ENCODE results near the gene SUN1. TPM values are rescaled to one million over a fixed set of nuclear protein-coding genes. Genes with fewer than 3 reads are reported as not detected.
A peak's percentile ranks its signal among the peaks of the same experiment; 100 is the strongest.
"Not testable (repeated sequence)": the region's sequence is repeated elsewhere in the genome, so short reads cannot be mapped to it uniquely, and the experiment has no call there.

Gene SUN1
- total RNA-seq, 1 donor from 2014 or later, result 177 TPM

GRCh38 chr7:867406-868188 is 35.3 kb downstream of the SUN1 start:
- DNase-seq (peak; percentile 68), ATAC-seq (ENCODE audit: poor library complexity) (peak; percentile 76)
- intact Hi-C loops (cut with DNase I), result loop anchor here (5.0 kb wide), 1 partner anchor 35 kb away; the partner anchor contains the start of gene SUN1

- DNase-seq (peak; percentile 33), ATAC-seq (ENCODE audit: poor library complexity) (no peak)
- intact Hi-C loops (cut with DNase I), result loop anchor here (5.0 kb wide), 1 partner anchor 36 kb away; the partner anchor contains the start of gene SUN1
Measured at GRCh38 chr7:868189-868486, 35.9 kb downstream of the SUN1 start.

- intact Hi-C loops (cut with DNase I), result loop anchor here (5.0 kb wide), 1 partner anchor 37 kb away; the partner anchor contains the start of gene SUN1
- no peak for ATAC-seq (ENCODE audit: poor library complexity)
- peak; percentile 30 for DNase-seq
Measured at GRCh38 chr7:869348-869747, 37.1 kb downstream of the SUN1 start.

- ATAC-seq (ENCODE audit: poor library complexity), result no peak
- intact Hi-C loops (cut with DNase I), result loop anchor here (5.0 kb wide), 1 partner anchor 50 kb away; no protein-coding TSS in a partner anchor
- DNase-seq, result peak; percentile 33
Measured at GRCh38 chr7:871900-872537, 39.7 kb downstream of the SUN1 start.

- ATAC-seq (ENCODE audit: poor library complexity), result not testable (repeated sequence)
- DNase-seq, result peak; percentile 18
- intact Hi-C loops (cut with DNase I), result loop anchor here (5.0 kb wide), 1 partner anchor 50 kb away; no protein-coding TSS in a partner anchor
Measured at GRCh38 chr7:872685-873084, 40.4 kb downstream of the SUN1 start.

GRCh38 chr7:873367-874002 is 41.2 kb downstream of the SUN1 start:
- ATAC-seq (ENCODE audit: poor library complexity), result peak; percentile 51
- peak; percentile 90 for DNase-seq
- intact Hi-C loops (cut with DNase I), result loop anchor here (2.0 to 5.0 kb wide), 2 partner anchors 51 to 87 kb away; no protein-coding TSS in a partner anchor

- intact Hi-C loops (cut with DNase I), result loop anchor here (2.0 to 5.0 kb wide), 2 partner anchors 52 to 87 kb away; no protein-coding TSS in a partner anchor
- ATAC-seq (ENCODE audit: poor library complexity) (no peak), DNase-seq (no peak)
Measured at GRCh38 chr7:874031-874749, 41.9 kb downstream of the SUN1 start.

GRCh38 chr7:875051-875450 is 42.8 kb downstream of the SUN1 start:
- ATAC-seq (ENCODE audit: poor library complexity) (no peak), DNase-seq (no peak)
- intact Hi-C loops (cut with DNase I), result loop anchor here (2.0 kb wide), 1 partner anchor 88 kb away; no protein-coding TSS in a partner anchor

- no peak for DNase-seq
- intact Hi-C loops (cut with DNase I), result loop anchor here (2.0 kb wide), 1 partner anchor 89 kb away; no protein-coding TSS in a partner anchor
- ATAC-seq (ENCODE audit: poor library complexity), result no peak
Measured at GRCh38 chr7:875476-876076, 43.3 kb downstream of the SUN1 start.

- intact Hi-C loops (cut with DNase I), result no loop called here
- DNase-seq (peak; percentile 97), ATAC-seq (ENCODE audit: poor library complexity) (peak; percentile 82)
Measured at GRCh38 chr7:876077-876971, 44.0 kb downstream of the SUN1 start, which contains the start of gene GET4. Gene GET4 (plus strand): TSS chr7:876554. CDS start chr7:876646, 92 bp downstream.

- no peak for ATAC-seq (ENCODE audit: poor library complexity)
- DNase-seq, result peak; percentile 66
- intact Hi-C loops (cut with DNase I), result no loop called here
Measured at GRCh38 chr7:876972-877311, 44.7 kb downstream of the SUN1 start.

- ATAC-seq (ENCODE audit: poor library complexity), result no peak
Measured at GRCh38 chr7:877312-878232, 45.3 kb downstream of the SUN1 start.

GRCh38 chr7:879093-879492 is 46.8 kb downstream of the SUN1 start:
- no peak for ATAC-seq (ENCODE audit: poor library complexity)
- no peak for DNase-seq
- intact Hi-C loops (cut with DNase I), result no loop called here

More at GRCh38 chr7:877312-878232, 45.3 kb downstream of the SUN1 start:
- DNase-seq, result no peak
- intact Hi-C loops (cut with DNase I), result no loop called here

- ATAC-seq (ENCODE audit: poor library complexity) (no peak), DNase-seq (no peak)
- intact Hi-C loops (cut with DNase I), result no loop called here
Measured at GRCh38 chr7:879706-880105, 47.4 kb downstream of the SUN1 start.

- ATAC-seq (ENCODE audit: poor library complexity) (no peak), DNase-seq (no peak)
- intact Hi-C loops (cut with DNase I), result no loop called here
Measured at GRCh38 chr7:880450-880849, 48.2 kb downstream of the SUN1 start.
